Stimulated activated CD4-positive, alpha-beta T cell treated with anti-CD3 and anti-CD28 coated beads, Interleukin-15, amount 100 ng/mL, for 24 hours (primary cell): ENCODE results near the gene MGA.

Experiments
- DNase-seq: peaks from one replicate; pipeline ENCODE4 v3.0.0-alpha.2; 2020

The MGA gene

DNA sequence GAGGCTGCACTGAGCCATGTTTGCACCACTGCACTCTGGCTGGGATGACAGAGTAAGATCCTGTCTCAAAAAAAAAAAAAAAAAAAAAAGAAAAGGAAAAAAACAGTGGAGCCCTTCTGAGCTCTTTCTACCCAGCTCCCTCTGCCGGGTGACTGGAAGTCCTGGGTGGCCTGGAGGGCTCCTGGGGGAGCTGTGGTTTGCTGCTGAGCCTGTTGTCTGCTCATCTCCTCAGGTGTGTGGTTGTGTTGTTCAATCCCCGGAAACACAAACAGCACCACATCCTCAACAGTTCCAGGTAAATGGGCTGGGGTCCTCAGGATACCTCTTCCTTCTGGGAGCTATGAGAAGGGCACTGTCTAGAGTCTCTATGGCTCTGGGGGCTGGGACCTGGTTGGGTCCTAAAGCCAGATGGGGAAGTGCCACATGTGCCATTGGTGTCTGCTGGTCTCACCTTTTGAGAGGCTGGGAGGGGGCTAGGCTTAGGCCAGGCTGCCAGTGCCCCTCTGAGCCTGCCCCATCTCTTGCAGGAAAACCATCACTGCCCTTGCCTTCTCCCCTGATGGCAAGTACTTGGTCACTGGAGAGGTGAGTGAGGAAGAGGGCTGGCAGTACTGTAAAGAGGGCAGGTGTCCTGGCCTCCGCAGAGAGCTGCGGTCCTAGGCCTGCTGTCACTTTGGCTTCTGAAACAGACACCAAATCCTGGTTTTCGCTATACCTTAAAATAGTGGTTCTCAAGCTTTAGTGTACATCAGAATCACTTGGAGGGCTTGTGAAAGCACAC lies 150.6 kb downstream of the MGA start:
- DNase-seq = no peak

DNA sequence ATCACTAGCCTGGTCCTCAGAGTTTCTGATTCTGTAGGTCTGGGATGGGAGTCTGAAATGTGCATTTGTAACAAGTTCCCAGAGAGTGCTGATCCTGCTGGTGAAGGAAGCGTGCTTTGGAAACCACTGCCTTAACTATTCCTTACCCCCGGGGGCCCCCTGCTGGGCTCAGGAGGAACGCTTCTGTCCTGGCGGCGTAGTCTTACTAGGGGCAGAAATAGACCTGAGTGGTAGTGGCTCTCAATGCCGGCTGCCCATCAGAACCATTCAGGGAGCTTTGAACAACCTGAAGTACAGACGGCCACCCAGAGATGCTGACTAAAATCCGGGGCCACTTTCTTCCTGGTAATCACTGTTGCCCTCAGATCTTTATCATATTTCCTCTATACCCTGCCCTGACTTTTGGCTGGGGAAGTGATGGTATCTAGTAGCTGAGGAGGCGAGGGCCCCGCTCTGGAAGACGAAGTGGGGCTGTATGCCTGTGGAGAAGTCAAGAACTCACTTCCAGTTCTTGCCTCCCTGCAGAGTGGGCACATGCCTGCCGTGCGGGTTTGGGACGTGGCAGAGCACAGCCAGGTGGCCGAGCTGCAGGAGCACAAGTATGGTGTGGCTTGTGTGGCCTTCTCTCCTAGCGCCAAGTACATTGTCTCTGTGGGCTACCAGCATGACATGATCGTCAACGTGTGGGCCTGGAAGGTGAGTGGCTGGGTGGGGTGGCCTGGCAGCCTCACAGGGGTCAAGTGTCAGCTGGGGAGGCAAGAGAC lies 151.4 kb downstream of the MGA start:
- DNase-seq = peak; percentile 82

DNA sequence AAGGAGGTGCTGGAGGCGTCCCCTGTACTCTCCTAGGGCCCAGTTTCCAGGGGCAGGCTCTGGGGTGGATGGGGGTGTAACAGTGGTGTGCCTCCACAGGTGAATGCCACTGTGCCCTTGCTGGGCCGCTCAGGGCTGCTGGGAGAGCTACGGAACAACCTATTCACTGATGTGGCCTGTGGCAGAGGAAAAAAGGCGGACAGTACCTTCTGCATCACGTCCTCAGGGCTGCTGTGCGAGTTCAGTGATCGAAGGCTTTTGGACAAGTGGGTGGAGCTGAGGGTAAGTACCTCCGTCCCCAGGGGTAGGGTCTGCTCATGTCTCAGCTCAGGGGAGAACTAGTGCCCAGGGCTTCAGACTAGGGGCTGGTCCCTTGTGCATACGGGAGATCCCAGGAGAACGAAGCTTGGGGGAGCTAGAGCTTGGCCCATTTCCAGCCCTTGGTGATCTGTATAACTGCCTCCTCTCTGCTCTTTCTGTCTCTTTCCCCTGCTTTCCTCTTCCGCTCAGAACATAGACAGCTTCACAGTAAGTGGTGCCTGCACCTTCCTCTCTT lies 152.7 kb downstream of the MGA start:
- DNase-seq = no peak

DNA sequence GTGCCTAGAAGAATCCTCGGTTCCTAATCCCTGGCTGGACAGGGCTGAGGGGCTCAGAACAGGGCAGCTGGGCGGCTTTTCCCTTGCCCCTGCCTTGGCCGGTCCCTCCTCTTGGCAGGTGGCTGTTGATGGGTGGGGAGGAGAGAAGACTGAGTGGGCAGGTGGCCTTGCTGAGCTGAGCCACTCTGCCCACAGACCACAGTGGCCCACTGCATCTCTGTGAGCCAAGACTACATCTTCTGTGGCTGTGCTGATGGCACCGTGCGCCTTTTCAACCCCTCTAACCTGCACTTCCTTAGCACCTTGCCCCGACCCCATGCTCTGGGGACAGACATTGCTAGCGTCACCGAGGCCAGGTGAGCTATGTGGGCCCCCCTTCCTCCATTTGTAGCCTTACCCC lies 153.2 kb downstream of the MGA start:
- no peak for DNase-seq

DNA sequence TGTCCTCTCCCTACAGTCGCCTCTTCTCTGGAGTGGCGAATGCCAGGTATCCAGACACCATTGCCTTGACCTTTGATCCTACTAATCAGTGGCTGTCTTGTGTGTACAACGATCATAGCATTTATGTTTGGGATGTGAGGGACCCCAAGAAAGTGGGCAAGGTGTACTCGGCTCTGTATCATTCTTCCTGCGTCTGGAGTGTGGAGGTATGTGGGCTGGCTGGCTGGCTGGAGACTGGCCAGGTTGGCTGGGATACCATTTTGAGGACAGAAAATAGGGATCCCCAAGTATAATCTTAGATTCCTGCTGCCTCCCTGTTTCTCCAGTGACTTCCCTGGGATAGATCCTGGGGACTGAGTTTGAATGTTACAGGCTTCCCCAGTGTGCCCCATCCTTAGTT lies 154.3 kb downstream of the MGA start:
- DNase-seq = no peak

DNA sequence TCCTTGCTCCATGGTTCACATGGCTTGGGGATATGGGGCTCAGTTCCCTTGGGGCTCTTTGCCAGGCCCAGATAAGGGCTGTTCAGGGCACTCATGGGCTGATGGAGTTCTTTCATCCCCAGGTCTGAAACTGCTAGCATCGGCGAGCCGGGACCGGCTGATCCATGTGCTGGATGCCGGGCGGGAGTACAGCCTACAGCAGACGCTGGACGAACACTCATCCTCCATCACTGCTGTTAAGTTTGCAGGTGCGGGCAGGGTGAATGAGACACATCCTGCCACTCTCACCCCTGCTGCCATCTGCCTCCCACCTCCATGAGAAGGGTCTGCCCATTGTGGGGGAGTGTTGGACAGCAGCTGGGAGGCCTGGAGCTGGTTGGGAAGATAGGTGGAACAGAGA lies 156.6 kb downstream of the MGA start:
- DNase-seq = no peak

DNA sequence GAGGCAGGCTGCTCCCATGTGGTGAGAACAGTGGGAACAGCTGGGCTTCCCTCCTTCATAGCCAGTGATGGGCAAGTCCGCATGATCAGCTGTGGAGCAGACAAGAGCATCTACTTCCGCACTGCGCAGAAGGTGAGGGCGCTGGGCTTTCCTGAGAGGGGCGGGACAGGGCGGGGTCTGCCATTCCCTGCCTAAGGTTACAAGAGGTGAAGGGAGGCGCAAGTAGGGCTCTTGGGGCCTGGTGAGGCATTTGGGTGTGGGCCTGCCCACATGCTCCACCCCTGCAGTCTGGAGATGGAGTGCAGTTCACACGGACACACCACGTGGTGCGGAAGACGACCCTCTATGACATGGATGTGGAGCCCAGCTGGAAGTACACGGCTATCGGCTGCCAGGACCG lies 157.1 kb downstream of the MGA start:
- DNase-seq = no peak

DNA sequence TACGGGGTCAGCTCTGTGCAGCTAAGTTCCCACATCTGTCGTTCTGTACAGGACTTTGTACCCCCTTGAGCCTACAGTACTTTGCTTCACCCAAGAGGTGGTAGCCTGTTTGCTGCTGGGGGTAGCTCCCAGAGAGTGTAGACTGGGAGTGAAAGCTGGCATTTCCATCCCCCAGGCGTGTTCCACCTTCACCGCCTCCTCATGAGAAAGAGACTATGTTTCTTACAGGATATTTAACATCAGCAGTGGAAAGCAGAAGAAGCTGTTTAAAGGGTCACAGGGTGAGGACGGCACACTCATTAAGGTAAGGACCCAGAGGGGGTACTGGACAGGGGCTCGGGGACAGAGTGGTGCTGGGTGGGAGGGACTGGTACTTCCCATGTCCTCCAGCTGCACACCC lies 157.6 kb downstream of the MGA start:
- DNase-seq = no peak

DNA sequence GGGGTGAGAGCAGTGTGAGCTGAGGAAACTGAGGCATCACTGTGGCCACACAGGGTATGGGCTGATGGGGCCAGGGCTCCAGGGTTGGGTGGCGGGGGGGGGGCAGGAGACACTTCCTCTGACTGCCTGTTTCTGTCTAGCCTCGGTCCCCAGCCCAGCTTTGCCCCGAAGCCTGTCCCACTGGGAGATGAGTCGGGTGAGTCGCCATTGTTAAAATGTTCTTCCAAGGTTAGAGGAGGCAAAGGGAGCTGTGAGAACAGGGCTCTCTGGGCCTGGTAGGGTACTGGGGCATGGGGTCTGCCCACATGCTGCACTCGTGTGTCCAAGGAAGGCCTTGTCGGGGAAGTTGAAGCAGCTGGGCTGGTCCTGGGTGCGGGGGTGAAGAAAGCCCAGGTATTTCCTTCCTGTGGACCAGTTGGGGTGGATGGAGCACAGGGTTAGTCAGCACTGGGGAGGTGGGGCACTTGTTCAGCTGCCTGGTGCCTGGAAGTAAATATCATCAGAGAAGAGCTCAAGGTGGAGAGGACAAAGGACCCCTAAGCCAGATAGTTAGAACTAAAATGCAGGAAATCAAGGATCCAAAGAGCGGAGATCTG lies 159.3 kb downstream of the MGA start:
- DNase-seq = no peak

DNA sequence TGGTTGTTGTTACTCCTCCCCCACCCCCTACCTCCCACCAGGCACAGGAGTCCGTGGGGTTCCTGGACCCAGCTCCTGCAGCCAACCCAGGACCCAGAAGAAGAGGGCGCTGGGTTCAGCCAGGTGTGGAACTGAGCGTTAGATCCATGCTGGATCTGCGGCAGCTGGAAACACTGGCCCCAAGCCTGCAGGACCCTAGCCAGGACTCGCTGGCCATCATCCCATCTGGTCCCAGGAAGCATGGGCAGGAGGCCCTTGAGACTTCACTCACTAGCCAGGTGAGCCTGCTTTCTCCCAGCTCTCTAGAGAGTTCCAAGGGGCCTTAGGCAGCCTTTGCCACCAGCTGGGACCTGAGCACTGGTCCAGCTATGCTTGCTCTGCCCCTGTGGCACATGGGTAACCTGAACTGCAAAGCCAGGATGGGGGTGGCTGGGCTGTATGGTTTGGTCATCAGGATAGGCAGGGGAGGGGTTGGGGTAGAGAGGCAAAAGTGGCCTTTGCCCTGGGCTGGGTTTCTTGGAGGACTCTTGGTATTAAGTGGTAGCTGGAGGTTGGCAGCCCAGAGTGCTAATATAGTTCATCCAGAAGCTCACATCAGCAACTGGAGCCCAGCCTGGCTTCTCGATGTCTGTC lies 160.7 kb downstream of the MGA start:
- no peak for DNase-seq

DNA sequence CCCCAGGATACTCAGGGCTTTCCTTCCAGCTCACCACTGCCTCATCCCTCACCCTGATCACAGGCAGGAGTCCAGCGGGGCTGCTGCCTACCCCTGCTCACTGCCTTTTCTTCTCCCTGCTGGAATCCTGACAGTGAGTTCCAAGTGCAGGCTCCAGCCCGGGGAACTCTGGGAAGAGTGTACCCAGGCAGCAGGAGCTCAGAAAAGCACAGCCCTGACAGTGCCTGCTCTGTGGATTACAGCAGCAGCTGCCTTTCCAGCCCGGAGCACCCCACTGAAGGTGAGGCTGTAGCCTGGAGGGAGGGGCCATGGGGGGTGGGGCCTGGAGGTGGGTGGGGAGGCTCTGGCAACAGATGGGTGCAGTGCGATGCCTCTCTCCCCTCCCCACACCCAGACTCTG lies 161.6 kb downstream of the MGA start:
- no peak for DNase-seq

DNA sequence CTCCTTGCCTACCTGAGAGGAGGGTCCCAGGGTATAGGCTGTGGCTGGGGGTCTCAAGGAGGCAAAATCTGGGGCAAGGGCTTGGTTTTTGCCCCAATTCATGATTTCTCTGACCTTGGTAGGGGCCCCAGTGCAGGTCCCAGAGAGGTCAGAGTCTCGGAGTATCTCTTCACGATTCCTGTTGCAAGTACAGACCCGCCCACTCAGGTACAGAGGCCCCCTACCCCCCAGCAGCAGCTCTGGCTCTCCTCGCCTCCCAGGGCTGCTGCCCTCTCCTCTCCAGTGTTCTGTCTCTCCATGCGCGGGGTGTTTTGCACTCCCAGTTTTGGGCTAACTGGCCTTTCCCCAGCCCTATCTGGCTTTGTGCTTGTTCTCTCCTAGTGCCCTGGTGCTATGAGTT lies 162.3 kb downstream of the MGA start:
- no peak for DNase-seq
